Body of pancreas (tissue), 4 donors: ENCODE data around the gene SLC37A4.

Source experiments
- CTCF ChIP-seq, 7 experiments: fragments of 450-650 bp in 4 of 7; fragments of 200-600 bp in 3 of 7; sonication (generic) in 3 of 7; IDR thresholded peaks; one replicate each; pipeline ENCODE4 v1.5.1; 2016 to 2019; ENCODE audit warnings: antibody characterized with exemption in 7 of 7
- POLR2A ChIP-seq, 3 donors: fragments of 450-650 bp; IDR thresholded peaks; one replicate each; pipeline ENCODE4 v1.6.1; 2016; ENCODE audit warnings: antibody characterized with exemption in 3 of 3, mild to moderate bottlenecking in 2 of 3

DNA sequence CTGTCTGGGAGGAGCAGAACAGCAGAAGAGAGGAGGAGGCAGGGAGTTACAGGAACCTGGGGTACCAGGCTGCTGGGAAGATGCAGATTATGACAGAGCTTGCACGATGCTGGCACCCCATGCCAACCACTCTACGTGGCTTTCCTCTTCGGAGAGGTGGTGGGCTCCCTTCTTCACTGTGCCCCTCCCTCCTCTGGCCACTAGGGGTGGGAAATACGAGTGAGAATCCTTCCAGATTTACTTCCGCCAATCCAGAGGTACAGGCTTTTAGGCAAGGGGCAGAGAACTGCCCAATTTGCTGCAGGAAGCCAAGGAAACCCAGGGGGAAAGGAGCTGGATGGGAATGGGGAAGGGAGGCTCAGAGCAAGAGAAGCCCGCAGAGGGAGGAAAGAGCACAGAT, 14.0 kb upstream of the SLC37A4 start:
- TF ChIP-seq CTCF (IDR thresholded peaks at IDR 0.05) (peak in 1 of 7 experiments; percentile 6), POLR2A (IDR thresholded peaks at IDR 0.05) (no peak)
